A172 (cell line): ENCODE results near the gene RELT. TPM values are rescaled to one million over a fixed set of nuclear protein-coding genes. Genes with fewer than 3 reads are reported as not detected.

Experiments
- DNase-seq: peaks from one replicate; pipeline ENCODE4 v3.0.0-alpha.2; 2015; ENCODE audit warnings: low spot score
- total RNA-seq: library from RNA; depleted of rRNA; stranded (reverse); fragments of >200 nt; shearing (Covaris generic); gene quantifications from 2 replicates; pipeline ENCODE4 v1.2.3, GENCODE V29; 2014

RELT gene
- total RNA-seq, 1 experiment from 2014 or later: 15.5 TPM

DNA sequence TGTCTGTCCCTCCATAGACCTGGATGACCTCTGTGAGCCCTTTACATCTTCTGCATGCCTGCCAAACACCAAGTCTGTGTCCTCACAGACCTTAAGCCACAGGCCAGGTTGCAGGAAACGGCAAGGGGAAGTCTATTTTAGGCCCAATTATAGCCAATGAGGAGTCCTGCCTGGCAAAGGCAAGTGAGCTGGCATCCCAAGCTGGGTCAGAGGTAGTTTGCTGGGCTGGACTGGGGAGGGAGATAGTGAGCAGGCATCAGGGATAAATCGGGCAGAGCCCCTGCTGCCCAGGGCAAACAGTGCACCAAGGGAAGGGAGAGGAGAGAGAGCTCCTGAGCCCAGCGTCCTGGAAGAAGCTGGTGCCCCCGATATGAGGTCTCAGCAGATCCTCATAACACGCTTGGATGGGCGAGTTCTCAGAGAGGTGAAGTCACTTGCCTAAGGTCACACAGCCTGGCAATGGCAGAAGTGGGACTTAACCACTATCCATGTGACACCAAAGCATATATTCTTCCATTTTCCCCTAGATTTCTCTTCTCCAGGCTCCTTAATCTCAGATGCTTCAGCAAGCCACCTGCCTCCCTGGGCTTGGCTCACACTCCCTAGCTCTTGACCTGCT, 3.7 kb upstream of the RELT start:
- peak; percentile 47 for DNase-seq

DNA sequence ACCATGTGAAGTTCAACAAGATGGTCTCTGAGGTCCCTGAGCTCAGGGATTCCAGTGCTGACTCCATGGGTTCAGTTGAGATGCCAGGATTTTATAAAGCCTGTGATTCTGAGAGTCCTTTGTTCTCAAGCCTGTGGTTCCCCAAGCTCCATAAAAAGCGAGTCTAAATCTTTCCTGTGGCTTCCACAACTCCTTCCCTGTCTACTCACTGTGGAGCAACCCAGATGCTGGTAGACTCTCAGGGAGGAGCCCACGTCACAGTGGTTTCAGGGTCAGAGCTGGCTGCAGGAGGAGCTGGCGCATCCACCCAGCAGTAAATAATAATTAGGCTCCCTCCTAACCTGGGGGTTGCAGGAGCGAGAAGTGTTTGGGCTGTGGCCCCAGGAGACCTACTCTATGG, 2.0 kb upstream of the RELT start:
- no peak for DNase-seq

DNA sequence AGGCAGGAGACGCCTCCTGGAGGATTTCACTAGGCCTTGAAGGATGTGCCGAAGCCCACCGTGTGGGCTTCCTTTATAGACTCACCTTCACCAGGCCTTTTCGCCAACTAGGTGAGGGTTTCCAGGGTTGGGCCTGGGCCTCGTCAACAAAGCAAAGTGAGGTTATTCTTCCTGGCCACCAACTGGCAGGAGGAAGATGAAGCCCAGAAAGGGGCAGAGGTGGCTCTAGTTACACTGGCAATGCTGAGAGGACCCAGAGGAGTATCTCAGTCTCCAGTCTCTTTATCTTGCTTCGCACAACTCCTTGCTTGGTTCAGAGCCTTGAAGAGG, 404 bp upstream of the RELT start:
- no peak for DNase-seq

DNA sequence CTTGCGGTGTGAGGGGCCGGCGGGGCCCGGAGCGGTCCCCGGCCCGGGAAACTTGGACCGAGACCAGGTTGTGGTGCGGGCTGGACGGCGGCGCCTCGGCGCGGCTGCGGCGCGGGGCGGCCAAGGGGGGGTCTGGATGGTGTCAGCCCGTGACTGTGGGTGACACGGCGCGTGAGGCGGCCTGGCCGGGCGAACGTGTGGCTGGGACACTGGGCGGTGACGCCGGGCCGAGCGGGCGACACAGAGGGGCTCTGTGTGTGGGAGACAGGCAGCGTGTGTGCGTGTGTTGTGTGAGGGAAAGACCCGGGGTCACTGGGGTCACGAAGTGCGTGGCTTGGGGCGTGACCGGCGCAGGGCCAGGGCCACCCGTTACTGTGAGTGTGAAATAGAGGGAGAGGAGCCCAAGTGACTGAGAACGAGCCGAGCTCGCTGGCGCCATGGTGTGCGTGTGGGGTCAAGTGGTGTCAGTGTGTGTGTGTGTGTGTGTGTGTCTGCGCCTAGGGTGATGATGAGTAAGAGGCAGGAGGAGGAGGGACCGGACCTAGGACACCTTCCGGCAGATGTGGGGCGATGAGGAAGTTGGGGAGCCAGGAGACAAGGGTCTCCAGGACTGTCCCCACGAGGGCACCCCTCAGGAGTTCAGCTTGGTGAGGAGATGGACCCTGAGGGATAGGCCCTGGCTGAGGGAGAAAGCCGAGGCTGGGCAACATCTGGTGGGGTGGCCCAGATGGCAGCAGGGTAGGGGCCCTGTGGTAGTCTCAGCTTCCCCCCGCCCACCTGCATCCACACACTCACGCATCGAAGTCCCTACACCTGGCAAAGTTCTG, 817 bp downstream of the RELT start:
- peak; percentile 76 for DNase-seq

- no peak for DNase-seq
Measured at GRCh38 chr11:73379189-73379880, 3.1 kb downstream of the RELT start.

DNA sequence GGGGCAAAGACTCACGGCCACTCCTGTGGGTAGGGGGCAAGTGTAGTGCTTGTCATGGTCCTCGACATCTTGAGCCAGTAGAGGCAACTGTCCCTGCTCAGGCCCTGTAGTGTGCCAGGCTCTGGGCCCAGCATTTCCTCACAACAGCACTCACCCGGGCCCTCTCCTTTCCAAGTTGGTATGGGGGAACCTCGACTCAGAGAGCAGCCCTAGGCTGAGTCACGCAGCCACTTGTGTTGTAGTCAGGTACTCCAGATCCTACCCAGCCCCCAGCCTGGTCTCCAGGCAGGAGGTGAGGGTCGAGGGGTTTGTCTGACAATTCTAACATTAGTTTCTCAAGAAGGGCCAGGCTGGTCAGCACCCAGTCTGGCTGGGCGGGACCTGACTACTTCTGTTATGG, 4.1 kb downstream of the RELT start:
- no peak for DNase-seq

DNA sequence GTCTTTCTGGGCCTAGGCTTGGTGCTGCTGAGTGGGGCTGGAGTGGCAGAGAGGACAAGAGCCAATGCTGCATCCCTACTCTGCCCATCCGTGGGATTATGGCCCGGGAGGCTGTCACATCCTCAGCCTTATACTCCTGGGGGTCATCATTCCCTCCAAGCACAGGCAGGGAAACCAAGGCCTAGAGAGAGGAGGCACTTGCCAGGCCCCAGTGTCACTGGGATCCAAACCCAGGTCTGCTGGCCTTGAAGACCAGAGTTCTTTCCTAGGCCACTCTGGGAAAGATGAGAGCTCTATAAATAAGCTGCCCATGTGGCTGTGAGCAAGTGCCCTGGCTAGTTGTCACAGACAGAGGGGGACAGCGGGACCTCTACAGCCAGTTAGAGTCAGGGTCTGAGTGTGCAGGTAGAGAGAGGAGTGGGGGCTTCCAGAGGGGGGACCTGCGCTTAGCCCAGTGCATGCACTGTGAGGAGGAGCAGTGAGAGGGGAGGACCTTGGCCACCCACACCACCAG, 4.8 kb downstream of the RELT start:
- DNase-seq: no peak

DNA sequence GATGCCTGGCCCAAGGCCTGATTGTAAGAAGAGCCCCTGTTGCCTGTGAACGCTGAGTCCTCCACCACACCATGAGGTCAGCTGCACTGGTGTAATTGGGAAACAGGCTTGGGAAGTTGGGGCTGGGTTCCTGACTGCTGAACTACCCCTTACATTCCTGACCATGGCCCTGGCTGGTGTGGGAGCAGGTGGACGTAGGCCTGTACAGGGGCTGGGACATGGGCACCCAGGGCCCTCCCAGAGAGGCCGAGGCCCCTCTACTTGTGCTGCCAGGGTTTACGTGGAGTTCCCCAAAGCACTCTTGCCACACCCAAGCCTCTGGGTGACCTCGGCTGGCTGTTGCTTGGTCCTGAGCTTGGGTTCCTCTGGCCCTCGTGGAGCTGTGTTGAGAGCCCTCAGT, 5.4 kb downstream of the RELT start:
- no peak for DNase-seq

DNA sequence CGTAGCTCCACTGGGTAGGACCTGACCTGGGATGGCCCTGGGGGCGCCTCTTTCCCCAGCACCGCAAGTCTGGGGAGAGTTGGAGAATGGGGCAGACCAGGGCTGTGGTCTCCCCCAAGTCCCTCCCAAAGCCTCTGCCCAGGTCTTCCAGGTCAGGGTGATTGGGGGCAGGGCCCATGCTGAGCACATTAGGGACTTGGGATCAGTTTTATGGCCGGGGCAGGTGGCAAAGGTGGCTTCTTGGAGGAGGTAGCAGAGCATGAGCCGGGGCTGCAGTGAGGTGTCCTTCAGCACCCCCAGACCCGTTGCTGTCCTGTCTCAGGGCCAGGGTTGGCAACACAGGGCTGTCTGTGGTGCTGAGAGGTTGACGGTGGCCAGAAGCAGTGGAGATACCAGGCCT, 6.0 kb downstream of the RELT start:
- no peak for DNase-seq

GRCh38 chr11:73382747-73383146, 6.5 kb downstream of the RELT start:
- no peak for DNase-seq

GRCh38 chr11:73383249-73384124, 7.3 kb downstream of the RELT start:
- peak; percentile 66 for DNase-seq

DNA sequence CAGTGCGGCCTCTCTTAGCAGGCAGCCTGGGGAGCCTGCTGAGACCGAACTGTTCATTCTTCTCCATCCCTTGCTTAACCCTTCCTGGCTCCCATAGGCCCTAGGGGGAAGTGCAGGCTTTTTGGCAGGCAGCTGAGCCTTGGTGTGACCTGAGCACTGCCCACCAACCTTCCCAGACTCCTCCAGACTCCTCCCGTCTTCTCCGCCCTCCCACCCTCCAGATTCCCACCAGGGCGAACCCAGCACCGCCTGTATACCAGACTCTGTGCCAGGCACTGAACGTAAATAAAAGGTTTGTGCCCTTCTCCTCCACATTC, 7.9 kb downstream of the RELT start:
- DNase-seq: no peak

DNA sequence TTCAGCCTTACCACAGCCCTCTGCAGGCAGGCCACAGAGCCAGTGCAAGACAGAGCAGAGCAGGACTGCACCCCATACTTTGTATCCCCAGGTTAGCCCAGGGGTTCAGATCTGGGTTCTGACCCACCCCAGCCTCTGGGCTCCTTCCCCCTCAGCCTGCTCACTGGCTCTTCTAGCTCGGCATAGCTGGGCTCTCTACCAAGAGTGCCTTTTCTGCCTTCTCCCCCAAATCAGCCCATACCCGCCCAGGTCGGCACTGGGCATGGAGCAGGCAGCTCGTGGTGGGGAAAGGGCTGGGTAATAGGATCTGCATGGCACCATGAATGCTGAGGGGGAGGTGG, 8.3 kb downstream of the RELT start:
- no peak for DNase-seq

GRCh38 chr11:73384872-73385689, 8.9 kb downstream of the RELT start:
- no peak for DNase-seq

GRCh38 chr11:73386016-73386415, 9.8 kb downstream of the RELT start:
- DNase-seq: no peak

DNA sequence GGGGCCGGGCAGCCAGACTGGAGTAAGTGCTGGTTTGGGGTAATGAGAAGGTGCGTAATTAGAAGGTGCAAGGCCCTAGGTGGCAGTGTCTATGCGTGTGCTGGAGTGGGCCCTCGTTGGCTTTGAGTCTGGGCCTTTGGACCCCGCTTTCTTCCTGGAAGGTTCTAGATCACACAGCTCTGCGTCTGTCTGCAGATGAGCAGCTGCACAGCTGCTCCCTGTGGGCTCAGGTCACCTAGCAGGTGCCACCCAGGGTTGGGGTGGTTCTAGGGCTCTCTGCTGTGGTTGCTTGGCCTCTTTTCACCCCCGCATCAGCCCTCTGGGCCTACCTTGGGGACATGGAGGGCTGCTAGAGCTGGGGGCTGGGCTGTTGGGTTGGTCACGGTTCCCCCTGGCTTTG, 10.3 kb downstream of the RELT start:
- no peak for DNase-seq

DNA sequence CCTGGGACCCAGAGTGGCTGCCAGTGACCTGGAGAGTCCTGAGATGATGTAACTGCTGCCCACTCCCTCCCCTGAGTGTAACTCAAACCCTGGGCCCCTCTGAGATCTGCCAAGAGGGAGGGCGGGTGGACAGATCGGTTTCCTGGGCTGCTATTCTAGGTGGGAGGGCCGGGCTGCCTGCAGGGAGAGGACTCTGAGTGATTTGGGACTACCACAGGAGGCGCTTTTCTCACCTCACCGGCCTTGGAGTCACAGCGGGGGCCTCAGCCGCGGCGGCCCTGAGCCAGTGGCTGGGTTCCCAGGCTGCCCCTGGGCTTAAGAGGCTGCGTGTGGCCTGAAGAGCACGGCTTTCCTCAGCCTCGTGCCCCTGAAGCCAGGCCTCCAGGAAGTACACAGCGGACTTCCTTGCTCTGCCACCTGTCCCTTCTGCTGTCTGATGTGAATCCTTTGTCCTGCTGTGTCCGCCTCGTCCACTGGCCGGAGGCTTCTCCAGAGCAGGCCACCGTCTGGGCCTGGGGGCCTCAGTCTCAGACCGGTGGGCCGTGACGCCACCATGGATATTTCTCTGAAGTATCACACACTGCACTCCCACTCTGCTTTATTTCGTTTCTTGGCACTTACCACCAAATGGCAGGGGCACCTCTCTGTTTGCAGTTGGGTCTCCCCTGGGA, 11.5 kb downstream of the RELT start:
- DNase-seq: no peak

GRCh38 chr11:73388265-73389133, 12.3 kb downstream of the RELT start:
- DNase-seq: peak; percentile 49

- DNase-seq: peak; percentile 76
Measured at GRCh38 chr11:73389134-73389525, 12.9 kb downstream of the RELT start.

- DNase-seq: no peak
Measured at GRCh38 chr11:73389916-73390315, 13.7 kb downstream of the RELT start.
